H9 (cell line): ENCODE results near the gene ARAP2. TPM values are rescaled to one million over a fixed set of nuclear protein-coding genes. Genes with fewer than 3 reads are reported as not detected.

ENCODE experiments used
- DNase-seq: peaks from one replicate; pipeline ENCODE4 v3.0.0-alpha.2; 2017
- H2AFZ ChIP-seq: one replicate; pipeline ENCODE4 v1.6.1; 2013; ENCODE audit warnings: mild to moderate bottlenecking, low read length, control low read depth, moderate library complexity
- H2AK5ac ChIP-seq: 2 replicates; pipeline ENCODE4 v1.6.1; 2013; ENCODE audit warnings: low read length, control low read depth, mixed read lengths; ENCODE audit not compliant: insufficient read length
- H2BK120ac ChIP-seq: one replicate; pipeline ENCODE4 v1.6.1; 2013; ENCODE audit warnings: low read depth, mild to moderate bottlenecking, low read length, control low read depth, inconsistent platforms; ENCODE audit not compliant: poor library complexity, severe bottlenecking
- H2BK12ac ChIP-seq: 2 replicates; pipeline ENCODE4 v1.6.1; 2013; ENCODE audit warnings: low read length, control low read depth, mixed read lengths, low read depth; ENCODE audit not compliant: insufficient read length
- H2BK15ac ChIP-seq: 2 replicates; pipeline ENCODE4 v1.6.1; 2013; ENCODE audit warnings: low read depth, low read length, control low read depth
- H2BK20ac ChIP-seq: one replicate; pipeline ENCODE4 v1.6.1; 2013; ENCODE audit warnings: low read depth, mild to moderate bottlenecking, low read length, control low read depth, inconsistent platforms; ENCODE audit not compliant: poor library complexity, severe bottlenecking
- H2BK5ac ChIP-seq: 2 replicates; pipeline ENCODE4 v1.6.1; 2013; ENCODE audit warnings: low read length, control low read depth, mixed read lengths; ENCODE audit not compliant: insufficient read length
- H3K14ac ChIP-seq: 2 replicates; pipeline ENCODE4 v1.6.1; 2013; ENCODE audit warnings: low read length, control low read depth; ENCODE audit not compliant: insufficient read depth
- H3K18ac ChIP-seq: 2 replicates; pipeline ENCODE4 v1.6.1; 2013; ENCODE audit warnings: low read depth, mild to moderate bottlenecking, mixed read lengths, low read length, control low read depth; ENCODE audit not compliant: insufficient read length
- H3K23ac ChIP-seq: 2 replicates; pipeline ENCODE4 v1.6.1; 2013; ENCODE audit warnings: low read length, control low read depth, mixed read lengths, low read depth; ENCODE audit not compliant: insufficient read length
- H3K23me2 ChIP-seq: 2 replicates; pipeline ENCODE4 v1.6.1; 2013; ENCODE audit warnings: low read depth, mild to moderate bottlenecking, mixed read lengths, low read length, control low read depth; ENCODE audit not compliant: insufficient read length, poor library complexity, severe bottlenecking
- H3K27ac ChIP-seq: 2 replicates; pipeline ENCODE4 v1.5.1; 2013; ENCODE audit warnings: low read length, control low read depth, mixed read lengths, low read depth; ENCODE audit not compliant: insufficient read length
- H3K27me3 ChIP-seq: 2 replicates; pipeline ENCODE4 v1.6.1; 2013; ENCODE audit warnings: low read length, control low read depth, inconsistent platforms; ENCODE audit not compliant: insufficient read depth
- H3K4ac ChIP-seq: 2 replicates; pipeline ENCODE4 v1.6.1; 2013; ENCODE audit warnings: low read depth, mild to moderate bottlenecking, control low read depth, inconsistent platforms, low read length, moderate library complexity
- H3K4me1 ChIP-seq: 2 replicates; pipeline ENCODE4 v1.6.1; 2013; ENCODE audit warnings: low read length, control low read depth, inconsistent platforms; ENCODE audit not compliant: insufficient read depth
- H3K4me2 ChIP-seq: 2 replicates; pipeline ENCODE4 v1.6.1; 2013; ENCODE audit warnings: low read length, control low read depth, mixed read lengths; ENCODE audit not compliant: insufficient read length, insufficient read depth
- H3K56ac ChIP-seq: 2 replicates; pipeline ENCODE4 v1.6.1; 2013; ENCODE audit warnings: low read depth, mild to moderate bottlenecking, mixed read lengths, low read length, control low read depth; ENCODE audit not compliant: insufficient read length
- H3K79me1 ChIP-seq: 2 replicates; pipeline ENCODE4 v1.6.1; 2013; ENCODE audit warnings: low read depth, mild to moderate bottlenecking, moderate library complexity, low read length, control low read depth, inconsistent platforms; ENCODE audit not compliant: insufficient read depth, poor library complexity, severe bottlenecking
- H3K79me2 ChIP-seq: 2 replicates; pipeline ENCODE4 v1.6.1; 2013; ENCODE audit warnings: low read length, control low read depth, inconsistent platforms; ENCODE audit not compliant: insufficient read depth
- H3K9ac ChIP-seq: 2 replicates; pipeline ENCODE4 v1.6.1; 2013; ENCODE audit warnings: low read length, control low read depth, mixed read lengths; ENCODE audit not compliant: insufficient read length; ENCODE audit errors: extremely low read depth
- H3K9me3 ChIP-seq: one replicate; pipeline ENCODE4 v1.6.1; 2013; ENCODE audit warnings: low read depth, low read length, inconsistent platforms; ENCODE audit not compliant: control insufficient read depth
- H3T11ph ChIP-seq: one replicate; pipeline ENCODE4 v1.6.1; 2013; ENCODE audit warnings: mild to moderate bottlenecking, low read length, control low read depth, inconsistent platforms
- H4K20me1 ChIP-seq: one replicate; pipeline ENCODE4 v1.6.1; 2013; ENCODE audit not compliant: control insufficient read depth, insufficient read length, insufficient read depth
- H4K5ac ChIP-seq: 2 replicates; pipeline ENCODE4 v1.6.1; 2013; ENCODE audit warnings: low read depth, mild to moderate bottlenecking, mixed read lengths, low read length, control low read depth; ENCODE audit not compliant: insufficient read length
- H4K8ac ChIP-seq: replicated peaks from 2 replicates; pipeline ENCODE4 v1.6.1; 2013; ENCODE audit warnings: low read length, control low read depth, mixed read lengths, low read depth; ENCODE audit not compliant: insufficient read length
- H4K91ac ChIP-seq: 2 replicates; pipeline ENCODE4 v1.6.1; 2013; ENCODE audit warnings: low read depth, mild to moderate bottlenecking, moderate library complexity, mixed read lengths, low read length, control low read depth; ENCODE audit not compliant: insufficient read length
- H3K27ac Mint-ChIP-seq, 3 experiments: 2 replicates in 2 of 3; 3 replicates in 1 of 3; pipeline ENCODE4 v1.8.0; 2020 to 2021; ENCODE audit warnings: mixed read lengths in 3 of 3, mild to moderate bottlenecking in 1 of 3, moderate library complexity in 1 of 3
- H3K27me3 Mint-ChIP-seq: 2 replicates; pipeline ENCODE4 v1.8.0; 2021; ENCODE audit warnings: low read depth, mild to moderate bottlenecking, moderate library complexity, mixed read lengths
- H3K36me3 Mint-ChIP-seq, 3 experiments: 2 replicates in 2 of 3; 3 replicates in 1 of 3; pipeline ENCODE4 v1.8.0; 2020 to 2021; ENCODE audit warnings: low read depth in 3 of 3, mixed read lengths in 3 of 3; ENCODE audit not compliant: insufficient read depth in 1 of 3
- H3K4me1 Mint-ChIP-seq, 2 experiments: 2 replicates each; pipeline ENCODE4 v1.8.0; 2020; ENCODE audit warnings: mixed read lengths in 2 of 2
- H3K4me3 Mint-ChIP-seq, 2 experiments: 2 replicates in 1 of 2; 3 replicates in 1 of 2; pipeline ENCODE4 v1.8.0; 2020 to 2021; ENCODE audit warnings: mild to moderate bottlenecking in 2 of 2, mixed read lengths in 2 of 2, moderate library complexity in 1 of 2
- H3K9me3 Mint-ChIP-seq, 2 experiments: 2 replicates in 1 of 2; 3 replicates in 1 of 2; pipeline ENCODE4 v1.8.0; 2020; ENCODE audit warnings: mild to moderate bottlenecking in 2 of 2, mixed read lengths in 2 of 2, moderate library complexity in 1 of 2
- WGBS: extraction: QIAGEN DNeasy Blood & Tissue Kit; methylation state at CpG from one replicate; pipeline ENCODE4 v1.1.7; 2013; ENCODE audit warnings: missing lambda C conversion rate, low lambda C conversion rate, mixed read lengths; ENCODE audit not compliant: insufficient read length; ENCODE audit errors: extremely low coverage; 5-methylcytosine and 5-hydroxymethylcytosine counted together
- total RNA-seq: library from RNA; stranded (reverse); gene quantifications from 2 replicates; pipeline ENCODE4 v1.2.1, GENCODE V29; 2021
- TF ChIP-seq, protein P1 (sequence below): fragments of 200-600 bp; sonication (generic); conservative IDR thresholded peaks from 3 replicates; pipeline ENCODE4 v1.8.0; 2021; ENCODE audit warnings: antibody characterized with exemption, mild to moderate bottlenecking

ARAP2 gene
- total RNA-seq, 1 experiment from 2014 or later: 6.3 TPM

DNA sequence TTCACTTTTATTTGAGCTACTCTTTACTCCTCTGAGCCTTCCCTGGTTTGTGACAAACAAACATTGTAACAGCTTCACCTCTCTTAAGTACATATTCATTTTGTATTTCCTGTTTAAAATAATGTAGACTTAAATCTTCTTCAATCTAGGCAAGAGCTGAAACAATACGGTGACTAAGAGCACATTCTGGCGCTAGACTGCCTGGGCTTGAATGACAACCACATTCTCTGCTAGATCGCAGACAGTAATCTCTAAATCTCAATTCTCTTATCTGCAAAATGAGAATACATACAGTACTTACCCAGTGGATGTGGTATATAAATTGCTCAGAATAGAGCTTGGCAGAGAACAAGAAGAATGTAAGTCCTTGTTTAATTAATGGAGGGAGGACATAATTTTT lies 144.8 kb downstream of the ARAP2 start:
- no peak for DNase-seq
- H4K8ac ChIP-seq: no peak overlapping the region
- no peak overlapping the region for H4K5ac ChIP-seq
- H3K4ac ChIP-seq: no peak overlapping the region
- H3K4me1 Mint-ChIP-seq: no peaks in the 10 kb centered on the region
- no peak overlapping the region for H3K18ac ChIP-seq
- H3K9me3 ChIP-seq: no peaks in the 10 kb centered on the region
- no peak overlapping the region for H2AK5ac ChIP-seq
- TF ChIP-seq, protein P1, sequence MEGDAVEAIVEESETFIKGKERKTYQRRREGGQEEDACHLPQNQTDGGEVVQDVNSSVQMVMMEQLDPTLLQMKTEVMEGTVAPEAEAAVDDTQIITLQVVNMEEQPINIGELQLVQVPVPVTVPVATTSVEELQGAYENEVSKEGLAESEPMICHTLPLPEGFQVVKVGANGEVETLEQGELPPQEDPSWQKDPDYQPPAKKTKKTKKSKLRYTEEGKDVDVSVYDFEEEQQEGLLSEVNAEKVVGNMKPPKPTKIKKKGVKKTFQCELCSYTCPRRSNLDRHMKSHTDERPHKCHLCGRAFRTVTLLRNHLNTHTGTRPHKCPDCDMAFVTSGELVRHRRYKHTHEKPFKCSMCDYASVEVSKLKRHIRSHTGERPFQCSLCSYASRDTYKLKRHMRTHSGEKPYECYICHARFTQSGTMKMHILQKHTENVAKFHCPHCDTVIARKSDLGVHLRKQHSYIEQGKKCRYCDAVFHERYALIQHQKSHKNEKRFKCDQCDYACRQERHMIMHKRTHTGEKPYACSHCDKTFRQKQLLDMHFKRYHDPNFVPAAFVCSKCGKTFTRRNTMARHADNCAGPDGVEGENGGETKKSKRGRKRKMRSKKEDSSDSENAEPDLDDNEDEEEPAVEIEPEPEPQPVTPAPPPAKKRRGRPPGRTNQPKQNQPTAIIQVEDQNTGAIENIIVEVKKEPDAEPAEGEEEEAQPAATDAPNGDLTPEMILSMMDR: no peak
- H3K79me2 ChIP-seq: no peaks in the 10 kb centered on the region
- no peak overlapping the region for H3K27ac ChIP-seq
- no peak overlapping the region for H3K27ac Mint-ChIP-seq
- peaks cover 6 to 9% of the 10 kb centered on the region in 2 experiments; a peak in 4 of 5 replicates for H3K9me3 Mint-ChIP-seq
- H3T11ph ChIP-seq: no peak overlapping the region
- peaks cover 0 to 7% (median 0%) of the 10 kb centered on the region in 3 experiments; a peak in 2 of 7 replicates for H3K36me3 Mint-ChIP-seq
- H3K4me2 ChIP-seq: no peak overlapping the region
- H2BK20ac ChIP-seq: no peak overlapping the region
- H3K4me3 Mint-ChIP-seq: no peak overlapping the region
- no peaks in the 10 kb centered on the region for H3K4me1 ChIP-seq
- H2BK120ac ChIP-seq: no peak overlapping the region
- H3K79me1 ChIP-seq: no peaks in the 10 kb centered on the region
- H2AFZ ChIP-seq: no peak overlapping the region
- H3K23ac ChIP-seq: no peak overlapping the region
- WGBS: no CpG with 5 or more reads among the region's 3 CpGs
- H4K20me1 ChIP-seq: no peaks in the 10 kb centered on the region
- no peaks in the 10 kb centered on the region for H3K23me2 ChIP-seq
- no peaks in the 10 kb centered on the region for H3K27me3 Mint-ChIP-seq
- no peak overlapping the region for H3K56ac ChIP-seq
- H3K27me3 ChIP-seq: no peaks in the 10 kb centered on the region
- no peak overlapping the region for H2BK15ac ChIP-seq
- H3K14ac ChIP-seq: no peak overlapping the region
- H2BK12ac ChIP-seq: no peak overlapping the region
- H2BK5ac ChIP-seq: no peak overlapping the region
- H3K9ac ChIP-seq: no peak overlapping the region
- H4K91ac ChIP-seq: no peak overlapping the region
